SU-DHL-6 (cell line): ENCODE measurements around the gene OXCT2.
"Not testable (repeated sequence)": the region's sequence is repeated elsewhere in the genome, so short reads cannot be mapped to it uniquely, and the experiment has no call there.

Experiments
- EZH2phosphoT487 ChIP-seq: fragments of 200-600 bp; sonication (generic), shearing (Covaris generic); conservative IDR thresholded peaks from 2 replicates; pipeline ENCODE4 v1.6.1; 2018; ENCODE audit warnings: mild to moderate bottlenecking, antibody characterized with exemption, low read length, moderate library complexity, mixed read lengths
- TF ChIP-seq, protein P1 (sequence below): fragments of 200-600 bp; sonication (generic); IDR thresholded peaks from one replicate; pipeline ENCODE4 v1.5.1; 2017; ENCODE audit warnings: antibody characterized with exemption, mild to moderate bottlenecking, low read length, moderate library complexity; ENCODE audit not compliant: insufficient read depth, poor library complexity, severe bottlenecking

DNA sequence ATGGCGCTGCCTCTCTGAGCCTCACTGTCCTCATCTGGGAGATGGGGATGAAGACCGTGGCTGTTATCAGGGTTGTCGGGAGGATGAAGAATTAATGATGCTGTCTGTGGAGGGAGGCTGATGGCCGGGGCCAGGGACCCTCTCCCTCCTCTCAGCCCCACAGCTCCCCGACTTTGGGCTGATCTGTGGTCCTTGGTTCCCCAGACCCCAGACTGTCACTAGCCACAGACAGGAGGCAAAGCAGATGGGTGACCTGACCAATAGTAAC lies 15.9 kb upstream of the OXCT2 start:
- TF ChIP-seq, protein P1, sequence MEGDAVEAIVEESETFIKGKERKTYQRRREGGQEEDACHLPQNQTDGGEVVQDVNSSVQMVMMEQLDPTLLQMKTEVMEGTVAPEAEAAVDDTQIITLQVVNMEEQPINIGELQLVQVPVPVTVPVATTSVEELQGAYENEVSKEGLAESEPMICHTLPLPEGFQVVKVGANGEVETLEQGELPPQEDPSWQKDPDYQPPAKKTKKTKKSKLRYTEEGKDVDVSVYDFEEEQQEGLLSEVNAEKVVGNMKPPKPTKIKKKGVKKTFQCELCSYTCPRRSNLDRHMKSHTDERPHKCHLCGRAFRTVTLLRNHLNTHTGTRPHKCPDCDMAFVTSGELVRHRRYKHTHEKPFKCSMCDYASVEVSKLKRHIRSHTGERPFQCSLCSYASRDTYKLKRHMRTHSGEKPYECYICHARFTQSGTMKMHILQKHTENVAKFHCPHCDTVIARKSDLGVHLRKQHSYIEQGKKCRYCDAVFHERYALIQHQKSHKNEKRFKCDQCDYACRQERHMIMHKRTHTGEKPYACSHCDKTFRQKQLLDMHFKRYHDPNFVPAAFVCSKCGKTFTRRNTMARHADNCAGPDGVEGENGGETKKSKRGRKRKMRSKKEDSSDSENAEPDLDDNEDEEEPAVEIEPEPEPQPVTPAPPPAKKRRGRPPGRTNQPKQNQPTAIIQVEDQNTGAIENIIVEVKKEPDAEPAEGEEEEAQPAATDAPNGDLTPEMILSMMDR = not testable (repeated sequence)
- TF ChIP-seq EZH2phosphoT487 = not testable (repeated sequence)
